Right atrium auricular region (tissue), 2 donors: ENCODE results near the gene FHIT. TPM values are rescaled to one million over a fixed set of nuclear protein-coding genes. Genes with fewer than 3 reads are reported as not detected.

ENCODE experiments used
- DNase-seq: peaks from one replicate; pipeline ENCODE4 v3.0.0-alpha.2; 2019; ENCODE audit warnings: low spot score
- H3K27ac ChIP-seq, 2 donors: fragments of 200-600 bp; sonication (generic); 1 replicate in 1 of 2; 2 replicates in 1 of 2; pipeline ENCODE4 v1.5.1; 2016 to 2019
- H3K27me3 ChIP-seq, 2 donors: fragments of 200-600 bp; sonication (generic); one replicate each; pipeline versions ENCODE4 v1.5.1 to v1.6.0; 2017 to 2019
- H3K36me3 ChIP-seq: fragments of 200-600 bp; sonication (generic); one replicate; pipeline ENCODE4 v1.5.1; 2016
- H3K4me1 ChIP-seq, 2 donors: fragments of 200-600 bp; sonication (generic); one replicate each; pipeline versions ENCODE4 v1.5.1 to v1.6.0; 2017 to 2019
- H3K4me3 ChIP-seq, 2 donors: fragments of 200-600 bp; sonication (generic); 1 replicate in 1 of 2; 2 replicates in 1 of 2; pipeline ENCODE4 v1.5.1; 2017 to 2019; ENCODE audit warnings: mild to moderate bottlenecking in 1 of 2, moderate library complexity in 1 of 2
- H3K9me3 ChIP-seq, 2 donors: fragments of 200-600 bp; sonication (generic); one replicate each; pipeline ENCODE4 v1.5.1; 2019
- total RNA-seq, 2 donors: library from RNA; depleted of rRNA; stranded (reverse); fragments of >200 nt; gene quantifications; one replicate each; pipeline ENCODE4 v1.1.0, GENCODE V29; 2016
- TF ChIP-seq, protein P1 (sequence below), 2 donors: fragments of 200-600 bp; sonication (generic); IDR thresholded peaks; one replicate each; pipeline ENCODE4 v1.5.1; 2019; ENCODE audit warnings: antibody characterized with exemption in 2 of 2

Gene FHIT
- total RNA-seq, 2 donors from 2014 or later: 10.4 to 11.0 TPM

- Histone ChIP-seq H3K4me3 (no peak overlapping the region), H3K4me1 (no peaks in the 10 kb centered on the region), H3K27me3 (no peaks in the 10 kb centered on the region), H3K27ac (no peak overlapping the region), H3K36me3 (no peaks in the 10 kb centered on the region), H3K9me3 (no peaks in the 10 kb centered on the region)
- no peak for DNase-seq
- TF ChIP-seq, protein P1, sequence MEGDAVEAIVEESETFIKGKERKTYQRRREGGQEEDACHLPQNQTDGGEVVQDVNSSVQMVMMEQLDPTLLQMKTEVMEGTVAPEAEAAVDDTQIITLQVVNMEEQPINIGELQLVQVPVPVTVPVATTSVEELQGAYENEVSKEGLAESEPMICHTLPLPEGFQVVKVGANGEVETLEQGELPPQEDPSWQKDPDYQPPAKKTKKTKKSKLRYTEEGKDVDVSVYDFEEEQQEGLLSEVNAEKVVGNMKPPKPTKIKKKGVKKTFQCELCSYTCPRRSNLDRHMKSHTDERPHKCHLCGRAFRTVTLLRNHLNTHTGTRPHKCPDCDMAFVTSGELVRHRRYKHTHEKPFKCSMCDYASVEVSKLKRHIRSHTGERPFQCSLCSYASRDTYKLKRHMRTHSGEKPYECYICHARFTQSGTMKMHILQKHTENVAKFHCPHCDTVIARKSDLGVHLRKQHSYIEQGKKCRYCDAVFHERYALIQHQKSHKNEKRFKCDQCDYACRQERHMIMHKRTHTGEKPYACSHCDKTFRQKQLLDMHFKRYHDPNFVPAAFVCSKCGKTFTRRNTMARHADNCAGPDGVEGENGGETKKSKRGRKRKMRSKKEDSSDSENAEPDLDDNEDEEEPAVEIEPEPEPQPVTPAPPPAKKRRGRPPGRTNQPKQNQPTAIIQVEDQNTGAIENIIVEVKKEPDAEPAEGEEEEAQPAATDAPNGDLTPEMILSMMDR (IDR thresholded peaks at IDR 0.05): no peak
Observed at GRCh38 chr3:61065451-61066011, 185.7 kb downstream of the FHIT start.

GRCh38 chr3:61061092-61061723 is 190.0 kb downstream of the FHIT start:
- Histone ChIP-seq H3K36me3 (no peaks in the 10 kb centered on the region), H3K27me3 (no peaks in the 10 kb centered on the region), H3K27ac (no peak overlapping the region), H3K4me3 (no peak overlapping the region), H3K9me3 (no peaks in the 10 kb centered on the region), H3K4me1 (no peaks in the 10 kb centered on the region)
- TF ChIP-seq, protein P1 (IDR thresholded peaks at IDR 0.05): no peak
- no peak for DNase-seq

DNA sequence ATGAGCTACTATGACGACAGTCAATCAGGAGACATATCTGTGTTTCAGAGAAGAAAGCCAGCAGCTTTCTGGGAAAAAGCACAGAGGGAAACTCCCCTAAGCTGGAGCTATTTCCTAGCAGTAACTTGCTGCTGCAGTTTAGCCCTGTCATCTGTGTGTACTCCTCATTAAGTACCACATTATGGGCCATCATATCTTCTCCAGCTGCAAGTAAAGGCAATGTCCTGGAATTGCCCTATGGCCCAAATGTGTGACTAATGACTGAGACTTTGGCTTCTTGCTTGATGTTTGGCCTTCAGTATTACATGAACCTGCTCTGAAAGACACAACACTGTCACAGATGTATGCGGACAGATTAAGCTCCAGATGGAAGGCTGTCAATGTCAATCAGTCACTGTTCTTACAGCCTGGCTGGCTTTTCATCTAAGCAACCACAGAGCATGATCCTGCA is 190.8 kb downstream of the FHIT start:
- no peak overlapping the region for H3K27ac ChIP-seq
- no peaks in the 10 kb centered on the region for H3K27me3 ChIP-seq
- no peaks in the 10 kb centered on the region for H3K36me3 ChIP-seq
- no peaks in the 10 kb centered on the region for H3K9me3 ChIP-seq
- H3K4me1 ChIP-seq: no peaks in the 10 kb centered on the region
- no peak for DNase-seq
- no peak overlapping the region for H3K4me3 ChIP-seq
- TF ChIP-seq, protein P1 (IDR thresholded peaks at IDR 0.05): no peak

DNA sequence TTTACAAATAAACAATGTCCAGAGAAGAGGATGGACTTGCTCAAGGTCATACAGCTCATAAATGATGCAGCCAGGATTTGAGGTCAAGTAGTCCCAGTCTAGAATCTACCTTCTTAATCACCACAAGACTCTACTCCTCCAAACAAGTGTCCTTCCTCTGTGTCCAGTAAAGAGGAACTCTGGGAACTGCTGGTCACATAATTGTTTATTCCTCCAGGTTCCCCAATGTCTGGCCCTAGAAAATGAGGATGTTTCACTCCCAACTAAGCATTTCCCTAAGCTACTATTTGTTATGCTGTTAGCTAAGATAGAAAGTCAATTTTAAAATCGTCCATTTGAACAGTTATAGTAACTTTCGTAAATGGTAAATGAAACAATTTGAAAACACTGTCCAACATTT is 192.4 kb downstream of the FHIT start:
- no peak overlapping the region for H3K4me3 ChIP-seq
- TF ChIP-seq, protein P1 (IDR thresholded peaks at IDR 0.05): no peak

DNA sequence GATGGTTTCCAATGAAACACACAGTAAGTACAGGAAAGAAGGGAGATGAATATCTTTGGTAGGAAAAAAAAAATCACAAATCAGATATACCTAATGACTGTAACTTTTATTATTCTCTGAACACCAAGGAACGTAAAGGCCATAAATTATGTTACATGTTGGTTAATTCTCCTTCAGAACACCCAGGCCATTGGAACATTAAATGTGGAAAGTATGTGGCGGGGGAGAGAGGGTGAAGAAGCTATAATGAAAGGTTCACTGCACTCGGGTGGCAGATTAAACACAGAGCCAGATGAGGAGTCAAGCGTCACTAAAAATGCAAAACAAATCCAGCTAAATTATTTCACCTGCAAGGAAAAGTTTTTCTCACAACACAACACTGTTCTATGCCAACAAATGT is 193.8 kb downstream of the FHIT start:
- no peak for DNase-seq
- no peaks in the 10 kb centered on the region for H3K36me3 ChIP-seq
- TF ChIP-seq, protein P1 (IDR thresholded peaks at IDR 0.05): no peak
- no peaks in the 10 kb centered on the region for H3K9me3 ChIP-seq
- H3K4me1 ChIP-seq: no peaks in the 10 kb centered on the region
- H3K27me3 ChIP-seq: no peaks in the 10 kb centered on the region
- no peak overlapping the region for H3K4me3 ChIP-seq
- no peak overlapping the region for H3K27ac ChIP-seq

More for the DNA sequence above, 192.4 kb downstream of the FHIT start:
- DNase-seq: no peak
- Histone ChIP-seq H3K9me3 (no peaks in the 10 kb centered on the region), H3K27me3 (no peaks in the 10 kb centered on the region), H3K27ac (no peak overlapping the region), H3K4me1 (no peaks in the 10 kb centered on the region), H3K36me3 (no peaks in the 10 kb centered on the region)

DNA sequence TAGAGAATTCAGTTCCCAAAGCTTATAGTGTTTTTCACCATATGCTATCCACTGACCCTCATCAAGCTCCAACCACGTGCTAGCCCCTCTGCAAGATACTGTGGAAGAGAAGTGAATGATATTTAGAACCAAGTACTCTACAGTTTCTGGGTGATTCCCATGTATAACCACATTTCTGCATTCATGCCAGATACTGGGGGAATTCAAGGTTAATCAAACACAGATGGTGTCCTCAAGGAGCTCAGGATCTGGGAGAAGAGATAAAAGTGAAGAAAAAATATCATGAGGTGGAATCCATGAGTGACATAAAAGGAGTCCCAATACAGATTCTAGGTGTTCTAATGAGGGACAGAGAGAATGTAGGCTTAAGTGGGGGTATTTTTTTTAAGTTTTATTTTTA is 195.8 kb downstream of the FHIT start:
- Histone ChIP-seq H3K4me3 (no peak overlapping the region), H3K9me3 (no peaks in the 10 kb centered on the region), H3K27me3 (no peaks in the 10 kb centered on the region), H3K27ac (no peak overlapping the region), H3K36me3 (no peaks in the 10 kb centered on the region), H3K4me1 (no peaks in the 10 kb centered on the region)
- no peak for DNase-seq
- TF ChIP-seq, protein P1 (IDR thresholded peaks at IDR 0.05): no peak
